OCI-LY7 (cell line): ENCODE measurements around the gene ERCC1. TPM values are rescaled to one million over a fixed set of nuclear protein-coding genes. Genes with fewer than 3 reads are reported as not detected.

Source experiments
- BruUV-seq: library from RNA; stranded (reverse); fragments of 400-500 nt; replicated peaks from 2 replicates; lab custom pipeline; 2021; lab: Mats Ljungman, UMichigan
- CTCF ChIA-PET: fragments of 300-600 bp; sonication (Branson Sonifier 250); formaldehyde crosslinking; loops from one replicate; lab custom pipeline; 2022; ENCODE audit warnings: antibody characterized with exemption; ENCODE audit not compliant: unreplicated experiment; lab: Charles Lee
- POLR2A ChIA-PET: fragments of 300-600 bp; sonication (Branson Sonifier 250); formaldehyde crosslinking; loops from one replicate; lab custom pipeline; 2022; ENCODE audit warnings: antibody characterized with exemption; lab: Charles Lee
- DNase-seq: peaks from one replicate; pipeline ENCODE4 v3.0.0-alpha.2; 2015; ENCODE audit warnings: low spot score
- H2AFZ ChIP-seq: fragments of 200-600 bp; sonication (generic), shearing (Covaris generic); 2 replicates; pipeline ENCODE4 v1.6.1; 2014; ENCODE audit warnings: mild to moderate bottlenecking, antibody characterized with exemption, low read length, moderate library complexity
- H3K27ac ChIP-seq: fragments of 200-600 bp; sonication (generic); 2 replicates; pipeline ENCODE4 v1.5.1; 2014; ENCODE audit warnings: mixed run types, low read depth, mild to moderate bottlenecking, moderate library complexity, low read length, inconsistent platforms; ENCODE audit not compliant: poor library complexity, severe bottlenecking
- H3K36me3 ChIP-seq: fragments of 200-600 bp; sonication (generic); 2 replicates; pipeline ENCODE4 v1.6.1; 2014; ENCODE audit warnings: mild to moderate bottlenecking, antibody characterized with exemption, low read length, moderate library complexity, mixed read lengths; ENCODE audit not compliant: insufficient read depth
- H3K4me1 ChIP-seq: fragments of 200-600 bp; sonication (generic); 2 replicates; pipeline ENCODE4 v1.5.1; 2014; ENCODE audit warnings: mild to moderate bottlenecking, low read length; ENCODE audit not compliant: insufficient read depth, poor library complexity, severe bottlenecking
- H3K4me2 ChIP-seq: fragments of 200-600 bp; sonication (generic); 2 replicates; pipeline ENCODE4 v1.6.1; 2014; ENCODE audit warnings: mild to moderate bottlenecking, low read length
- H3K4me3 ChIP-seq: fragments of 200-600 bp; sonication (generic); 2 replicates; pipeline ENCODE4 v1.5.1; 2014; ENCODE audit warnings: mild to moderate bottlenecking, low read depth, low read length; ENCODE audit not compliant: poor library complexity, severe bottlenecking
- H3K79me2 ChIP-seq: fragments of 200-600 bp; sonication (generic); 2 replicates; pipeline ENCODE4 v1.6.1; 2016; ENCODE audit warnings: low read depth, mild to moderate bottlenecking, low read length, moderate library complexity, mixed read lengths; ENCODE audit not compliant: insufficient read depth
- H3K9me2 ChIP-seq: fragments of 200-600 bp; sonication (generic); 2 replicates; pipeline ENCODE4 v1.6.1; 2016; ENCODE audit warnings: mild to moderate bottlenecking, low read length, mixed read lengths; ENCODE audit not compliant: insufficient read depth
- H3K9me3 ChIP-seq: fragments of 200-600 bp; sonication (generic); 2 replicates; pipeline ENCODE4 v1.6.1; 2014; ENCODE audit warnings: mild to moderate bottlenecking, mixed run types, low read length, mixed read lengths
- H4K20me1 ChIP-seq: fragments of 200-600 bp; sonication (generic); 2 replicates; pipeline ENCODE4 v1.6.1; 2014; ENCODE audit warnings: mild to moderate bottlenecking, antibody characterized with exemption, low read length, moderate library complexity, mixed read lengths; ENCODE audit not compliant: insufficient read depth
- EZH2phosphoT487 ChIP-seq: fragments of 200-600 bp; sonication (generic); IDR thresholded peaks from 2 replicates; pipeline ENCODE4 v1.6.1; 2018; ENCODE audit warnings: low read depth, borderline replicate concordance, mild to moderate bottlenecking, mixed run types, antibody characterized with exemption, low read length, moderate library complexity, mixed read lengths
- intact Hi-C: fragments of 100-400 bp; cut with micrococcal nuclease; formaldehyde crosslinking; loops from one replicate; pipeline ENCODE4 v1.10.0; 2022; ENCODE audit not compliant: unreplicated experiment
- total RNA-seq, 2 experiments: library from RNA; depleted of rRNA in 1 of 2; stranded (reverse); fragments of >200 nt in 1 of 2; shearing (Covaris generic) in 1 of 2; gene quantifications; 2 replicates each; pipeline ENCODE4 v1.2.3, GENCODE V29; 2014 to 2022
- TF ChIP-seq, protein P1 (sequence below): fragments of 200-600 bp; sonication (generic); conservative IDR thresholded peaks from 2 replicates; pipeline ENCODE4 v1.5.1; 2014; ENCODE audit warnings: mild to moderate bottlenecking, antibody characterized with exemption, low read length, moderate library complexity, mixed read lengths

ERCC1 gene
- total RNA-seq, 2 experiments from 2014 or later = 46.2 to 125 TPM

GRCh38 chr19:45470762-45471081 is 47.0 kb upstream of the ERCC1 start:
- H3K36me3 ChIP-seq = no peaks in the 10 kb centered on the region
- H3K4me2 ChIP-seq = peak overlapping the region; percentile 96; the same call in 1 of the 2 replicates
- H3K79me2 ChIP-seq = no peaks in the 10 kb centered on the region; the same call in 1 of the 2 replicates
- 0 out of 2 replicates have a peak, but pooled peaks cover 4% of the 10 kb centered on the region for H4K20me1 ChIP-seq
- no peaks in the 10 kb centered on the region for H3K9me3 ChIP-seq
- CTCF ChIA-PET = no interaction called here
- H3K9me2 ChIP-seq = no peaks in the 10 kb centered on the region
- POLR2A ChIA-PET = no interaction called here
- no peak overlapping the region for H3K4me3 ChIP-seq
- no peak overlapping the region for H3K27ac ChIP-seq
- peaks cover 24% of the 10 kb centered on the region for H3K4me1 ChIP-seq
- TF ChIP-seq, protein P1, sequence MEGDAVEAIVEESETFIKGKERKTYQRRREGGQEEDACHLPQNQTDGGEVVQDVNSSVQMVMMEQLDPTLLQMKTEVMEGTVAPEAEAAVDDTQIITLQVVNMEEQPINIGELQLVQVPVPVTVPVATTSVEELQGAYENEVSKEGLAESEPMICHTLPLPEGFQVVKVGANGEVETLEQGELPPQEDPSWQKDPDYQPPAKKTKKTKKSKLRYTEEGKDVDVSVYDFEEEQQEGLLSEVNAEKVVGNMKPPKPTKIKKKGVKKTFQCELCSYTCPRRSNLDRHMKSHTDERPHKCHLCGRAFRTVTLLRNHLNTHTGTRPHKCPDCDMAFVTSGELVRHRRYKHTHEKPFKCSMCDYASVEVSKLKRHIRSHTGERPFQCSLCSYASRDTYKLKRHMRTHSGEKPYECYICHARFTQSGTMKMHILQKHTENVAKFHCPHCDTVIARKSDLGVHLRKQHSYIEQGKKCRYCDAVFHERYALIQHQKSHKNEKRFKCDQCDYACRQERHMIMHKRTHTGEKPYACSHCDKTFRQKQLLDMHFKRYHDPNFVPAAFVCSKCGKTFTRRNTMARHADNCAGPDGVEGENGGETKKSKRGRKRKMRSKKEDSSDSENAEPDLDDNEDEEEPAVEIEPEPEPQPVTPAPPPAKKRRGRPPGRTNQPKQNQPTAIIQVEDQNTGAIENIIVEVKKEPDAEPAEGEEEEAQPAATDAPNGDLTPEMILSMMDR = no peak
- no peak for TF ChIP-seq EZH2phosphoT487
- no TSS peak for BruUV-seq
- DNase-seq = no peak
- intact Hi-C loops = no loop called here
- H2AFZ ChIP-seq = no peak overlapping the region

- BruUV-seq = no TSS peak
- H3K4me2 ChIP-seq = peak overlapping the region; percentile 96
- H3K4me1 ChIP-seq = peaks cover 19% of the 10 kb centered on the region
- H3K9me3 ChIP-seq = no peaks in the 10 kb centered on the region
- CTCF ChIA-PET = interaction anchor here (0.6 to 2.3 kb wide), 2 partner anchors 9 to 179 kb away, joined by 3 to 7 read pairs; no protein-coding TSS in a partner anchor
- H4K20me1 ChIP-seq = 0 out of 2 replicates have a peak, but pooled peaks cover 4% of the 10 kb centered on the region
- peak overlapping the region; percentile 87 for H3K27ac ChIP-seq
- no peaks in the 10 kb centered on the region for H3K36me3 ChIP-seq
- peak overlapping the region; percentile 75; the same call in 1 of the 2 replicates for H2AFZ ChIP-seq
- POLR2A ChIA-PET = interaction anchor here (1.4 to 1.8 kb wide), 2 partner anchors 8 to 13 kb away, joined by 3 to 7 read pairs; no protein-coding TSS in a partner anchor
- H3K79me2 ChIP-seq = no peaks in the 10 kb centered on the region; the same call in 1 of the 2 replicates
- TF ChIP-seq EZH2phosphoT487 = no peak
- TF ChIP-seq, protein P1 = no peak
- intact Hi-C loops = loop anchor here (2.0 kb wide), 1 partner anchor 19 kb away; no protein-coding TSS in a partner anchor
- no peak for DNase-seq
- no peaks in the 10 kb centered on the region for H3K9me2 ChIP-seq
- H3K4me3 ChIP-seq = peak overlapping the region; percentile 81
These were observed 46.4 kb upstream of the ERCC1 start for GRCh38 chr19:45469945-45470761.
